NT2/D1 (cell line): ENCODE measurements around the gene RAB4A.

Experiments used
- SUZ12 ChIP-seq: IDR thresholded peaks from 2 replicates; pipeline ENCODE4 v1.6.1; 2011; ENCODE audit not compliant: insufficient read length, insufficient read depth; ENCODE audit errors: extremely low read depth
- YY1 ChIP-seq: IDR thresholded peaks from 2 replicates; pipeline ENCODE4 v1.6.1; 2011; ENCODE audit not compliant: insufficient read length, insufficient read depth
- ZNF274 ChIP-seq: IDR thresholded peaks from 2 replicates; pipeline ENCODE4 v1.6.1; 2011; ENCODE audit warnings: mild to moderate bottlenecking, low read depth, low read length

DNA sequence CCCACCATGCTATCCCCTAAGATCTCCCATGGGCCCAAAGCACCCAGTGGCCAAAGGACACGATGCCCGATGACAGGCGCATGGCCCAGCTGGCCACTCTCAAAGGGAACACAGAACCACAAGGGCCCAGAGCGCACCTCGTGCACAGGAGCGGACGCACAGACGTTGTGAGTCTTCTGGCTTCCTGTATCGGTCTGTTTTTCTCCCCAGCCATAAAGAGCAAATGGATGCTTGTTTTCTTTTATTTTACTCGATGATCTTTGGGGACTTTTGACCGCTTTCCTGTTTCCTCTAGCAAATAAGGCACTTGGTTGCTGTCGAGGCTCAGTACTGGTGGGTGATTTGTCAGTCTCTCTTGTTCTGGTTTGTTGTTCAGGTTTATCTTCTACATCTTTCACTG, 55.7 kb downstream of the RAB4A start:
- TF ChIP-seq ZNF274 = no peak
- no peak for TF ChIP-seq YY1
- no peak for TF ChIP-seq SUZ12
